CD4-positive, alpha-beta T cell treated with Interleukin-1 beta for 1 hour (primary cell): Measurements from ENCODE around the gene OTOP3.

ENCODE experiments used
- DNase-seq, 2 donors: peaks; one replicate each; pipeline ENCODE4 v3.0.0-alpha.2; 2020 to 2022

Gene OTOP3

DNA sequence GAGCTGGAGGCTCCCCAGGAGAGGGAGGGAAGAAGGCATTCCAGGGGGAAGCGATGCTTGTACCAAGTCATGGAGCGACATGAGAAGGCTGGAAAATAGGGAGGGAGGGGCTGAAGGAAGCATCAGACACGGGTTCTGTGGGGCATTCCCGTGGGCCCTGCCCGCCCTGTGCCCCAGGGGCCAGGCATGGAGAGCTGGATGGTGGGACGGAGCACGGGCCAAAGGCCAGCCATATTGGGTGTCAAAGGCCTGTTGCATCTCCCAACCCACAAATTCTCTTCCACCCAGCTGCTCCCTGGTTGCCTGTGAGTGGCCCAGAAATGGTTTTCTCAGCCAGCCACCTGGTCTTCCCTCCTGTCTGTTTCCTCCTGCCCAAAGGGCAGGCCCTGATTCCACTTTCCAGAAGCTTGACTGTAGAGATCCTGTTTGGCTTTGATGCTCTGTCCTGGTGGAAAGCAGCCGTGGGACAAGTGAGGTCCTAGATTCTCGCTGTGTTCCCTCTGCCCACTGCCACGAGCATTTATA lies 54.9 kb downstream of the OTOP3 start:
- no peak for DNase-seq

DNA sequence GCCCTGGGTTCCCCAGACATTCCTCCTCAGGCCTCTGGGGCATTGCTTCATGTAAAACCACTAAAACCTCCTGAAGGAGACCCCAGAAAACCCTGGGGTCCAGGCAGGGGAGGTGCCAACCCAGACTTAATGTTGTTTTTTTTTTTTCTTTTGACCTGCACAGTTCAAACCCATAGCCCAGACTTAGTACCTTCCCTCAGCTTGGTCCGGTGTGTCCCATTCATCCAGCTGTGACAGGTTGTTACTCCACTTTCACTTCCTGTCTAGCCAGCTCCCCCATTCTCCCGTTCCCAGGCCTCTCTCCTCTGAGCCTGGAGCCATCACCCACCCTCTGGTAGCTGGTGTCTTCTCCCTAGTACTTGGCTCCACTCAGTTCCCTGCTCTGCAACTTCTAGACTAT lies 56.5 kb downstream of the OTOP3 start:
- DNase-seq = no peak

DNA sequence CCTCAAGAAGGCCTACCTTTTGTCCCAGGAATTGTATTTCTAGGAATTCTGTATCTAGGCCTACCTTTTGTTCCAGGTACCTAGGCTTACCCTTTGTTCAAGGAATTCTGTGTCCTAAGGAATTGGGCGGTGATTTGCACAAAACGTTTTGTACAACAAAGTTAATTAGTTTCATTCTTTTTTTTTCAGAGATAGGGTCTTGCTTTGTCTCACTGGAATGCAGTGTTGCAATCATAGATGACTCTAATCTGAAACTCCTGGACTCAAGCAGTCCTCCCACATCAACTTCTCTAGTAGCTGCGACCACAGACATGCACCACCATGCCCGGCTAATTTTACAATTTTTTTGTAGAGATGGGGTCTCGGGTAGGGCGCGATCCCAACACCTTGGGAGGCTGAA lies 58.7 kb downstream of the OTOP3 start:
- DNase-seq = no peak

DNA sequence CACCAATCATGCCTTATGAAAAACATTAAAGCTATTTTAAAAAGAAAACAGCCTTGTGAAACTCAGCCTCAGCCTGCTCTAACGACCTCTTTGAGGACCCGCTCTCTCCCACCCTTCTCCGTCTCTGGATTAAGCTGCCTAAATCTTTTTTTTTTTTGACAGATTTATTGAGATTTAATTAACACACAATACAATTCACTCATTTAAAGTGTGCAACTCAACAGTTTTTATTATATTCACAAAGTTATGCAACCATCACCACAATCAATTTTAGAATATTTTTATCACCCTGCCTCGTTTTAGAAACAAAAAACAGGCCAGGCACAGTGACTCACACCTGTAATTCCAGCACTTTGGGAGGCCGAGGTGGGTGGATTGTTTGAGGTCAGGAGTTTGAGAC lies 60.1 kb downstream of the OTOP3 start:
- DNase-seq = no peak

DNA sequence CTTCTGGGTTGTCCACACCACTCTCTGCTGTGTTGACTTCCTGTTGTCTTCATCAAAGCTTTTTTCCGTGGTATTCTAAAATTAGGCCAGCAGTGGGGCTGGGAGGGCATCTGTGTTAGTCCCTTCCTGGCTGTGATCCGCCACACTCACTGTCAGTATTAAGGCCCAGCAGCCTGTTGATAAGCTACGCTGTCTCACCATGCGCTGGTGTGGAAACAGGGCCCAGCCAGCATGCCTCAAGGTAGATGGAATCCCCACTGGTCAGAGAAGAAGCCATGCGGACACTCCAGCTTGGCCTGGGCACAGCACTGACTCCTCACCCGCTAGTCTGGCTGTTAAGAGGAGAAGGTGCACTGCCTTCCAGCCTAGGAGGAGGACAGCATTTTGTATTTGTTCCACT lies 63.1 kb downstream of the OTOP3 start:
- no peak for DNase-seq

DNA sequence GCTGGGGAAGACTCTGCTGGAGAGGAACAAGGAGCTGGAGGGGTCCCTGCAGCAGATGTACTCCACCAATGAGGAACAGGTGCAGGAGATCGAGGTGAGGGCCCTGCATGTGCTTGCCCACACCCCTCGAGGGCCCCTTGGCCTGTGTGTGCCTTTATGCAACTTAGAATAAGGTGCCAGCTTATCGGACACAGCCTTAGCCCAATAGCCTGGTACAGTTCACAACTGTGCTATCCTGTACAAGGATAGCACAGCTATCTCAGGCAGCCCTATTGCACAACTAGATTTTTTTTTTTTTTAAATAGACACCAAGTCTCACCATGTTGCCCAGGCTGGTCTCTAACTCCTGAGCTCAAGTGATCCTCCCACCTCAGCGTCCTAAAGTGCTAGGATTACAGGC lies 63.8 kb downstream of the OTOP3 start:
- no peak for DNase-seq
